Heart left ventricle (tissue), 13 donors: ENCODE measurements around the gene ACTR3C.
"Not testable (repeated sequence)": the region's sequence is repeated elsewhere in the genome, so short reads cannot be mapped to it uniquely, and the experiment has no call there.

Experiments
- POLR2A ChIP-seq, 2 donors: fragments of 450-650 bp; IDR thresholded peaks; one replicate each; pipeline ENCODE4 v1.6.1; 2017; ENCODE audit warnings: antibody characterized with exemption in 2 of 2, mild to moderate bottlenecking in 2 of 2, moderate library complexity in 2 of 2
- TF ChIP-seq, protein P1 (sequence below), 12 donors: fragments of 200-600 bp; sonication (generic) in 4 of 12; IDR thresholded peaks; one replicate each; pipeline versions ENCODE4 v1.5.0 to v1.8.0; 2018 to 2022; ENCODE audit warnings: antibody characterized with exemption in 12 of 12, mild to moderate bottlenecking in 5 of 12
- donor health status: ischemic (EF 13 %, LVEDD 7.1; RV severe dilation, severe dysfunction).
- donor health status: DM: no; HTN: yes; CAD: no.
- donor health status: DM: no; HTN: no; CAD: no.
- donor health status: ischemic (EF 25% LVEDD 6.9; RV normal size, moderate dysfunction).
- donor health status: ischemic (EF 25% LVEDD 5.7; RV mildly dilated, moderate dysfunction).
- donor health status: ischemic (EF 35%, LVEDD 5.7; RV mildly dilated, moderate dysfunction).
- donor health status: nonischemic (EF 11% LVEDD 7.7; RV severe dilation, severe dysfunction).
- donor health status: DM: yes; HTN: yes; CAD: no.
- donor health status: PGD.
- donor health status: ischemic (EF 29% LVEDD 5.4; RV normal size, mild dysfunction).
- donor health status: nonischemic (EF 23%, LVEDD 6.1; RV moderate dilation, normal function).

DNA sequence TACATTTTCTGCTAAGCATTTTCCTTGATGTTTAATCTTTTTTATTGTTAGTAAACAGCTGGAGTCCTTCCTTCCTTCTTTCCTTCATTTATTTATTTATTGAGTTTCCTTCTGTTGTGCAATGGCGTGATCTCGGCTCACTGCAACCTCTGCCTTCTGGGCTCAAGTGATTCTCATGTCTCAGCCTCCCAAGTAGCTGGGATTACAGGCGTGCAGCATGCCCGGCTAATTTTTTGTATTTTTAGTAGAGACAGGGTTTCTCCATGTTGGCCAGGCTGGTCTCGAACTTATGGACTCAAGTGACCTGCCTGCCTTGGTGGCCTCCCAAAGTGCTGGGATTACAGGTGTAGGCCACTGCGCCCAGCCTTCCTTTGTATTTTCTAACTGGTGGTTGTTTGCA lies 6.4 kb downstream of the ACTR3C start:
- TF ChIP-seq, protein P1, sequence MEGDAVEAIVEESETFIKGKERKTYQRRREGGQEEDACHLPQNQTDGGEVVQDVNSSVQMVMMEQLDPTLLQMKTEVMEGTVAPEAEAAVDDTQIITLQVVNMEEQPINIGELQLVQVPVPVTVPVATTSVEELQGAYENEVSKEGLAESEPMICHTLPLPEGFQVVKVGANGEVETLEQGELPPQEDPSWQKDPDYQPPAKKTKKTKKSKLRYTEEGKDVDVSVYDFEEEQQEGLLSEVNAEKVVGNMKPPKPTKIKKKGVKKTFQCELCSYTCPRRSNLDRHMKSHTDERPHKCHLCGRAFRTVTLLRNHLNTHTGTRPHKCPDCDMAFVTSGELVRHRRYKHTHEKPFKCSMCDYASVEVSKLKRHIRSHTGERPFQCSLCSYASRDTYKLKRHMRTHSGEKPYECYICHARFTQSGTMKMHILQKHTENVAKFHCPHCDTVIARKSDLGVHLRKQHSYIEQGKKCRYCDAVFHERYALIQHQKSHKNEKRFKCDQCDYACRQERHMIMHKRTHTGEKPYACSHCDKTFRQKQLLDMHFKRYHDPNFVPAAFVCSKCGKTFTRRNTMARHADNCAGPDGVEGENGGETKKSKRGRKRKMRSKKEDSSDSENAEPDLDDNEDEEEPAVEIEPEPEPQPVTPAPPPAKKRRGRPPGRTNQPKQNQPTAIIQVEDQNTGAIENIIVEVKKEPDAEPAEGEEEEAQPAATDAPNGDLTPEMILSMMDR (IDR thresholded peaks at IDR 0.05) = not testable (repeated sequence)
- TF ChIP-seq POLR2A (IDR thresholded peaks at IDR 0.05) = not testable (repeated sequence)
